ENCODE data around the gene PRICKLE4. TPM values are rescaled to one million over a fixed set of nuclear protein-coding genes. Genes with fewer than 3 reads are reported as not detected.

Gene PRICKLE4
- total RNA-seq, 2 experiments from 2014 or later: 1.8 to 2.6 TPM

DNA sequence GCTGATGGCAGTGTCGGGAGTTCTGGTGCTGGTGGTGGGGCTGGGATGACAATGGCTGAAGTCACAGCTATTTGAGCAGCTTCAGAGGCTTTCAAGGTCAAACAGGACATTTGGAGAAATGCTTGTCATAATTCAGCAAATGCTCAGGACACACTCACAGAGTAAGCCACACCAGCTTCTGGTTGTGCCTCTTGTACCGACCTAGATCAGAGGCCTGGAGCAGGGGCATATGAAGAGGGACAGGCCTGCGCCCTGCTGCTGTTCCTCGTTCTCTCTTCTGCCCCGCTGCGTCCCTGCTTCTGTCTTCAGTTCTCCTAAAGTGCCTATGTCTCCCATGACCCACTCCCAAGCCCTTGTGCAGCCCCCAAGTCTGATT is 32.5 kb upstream of the PRICKLE4 start:
- CTCF ChIA-PET (ENCODE audit: unreplicated experiment): no interaction called here
- intact Hi-C loops (cut with micrococcal nuclease; ENCODE audit: unreplicated experiment): no loop called here
- H3K4me2 ChIP-seq (ENCODE audit: low read length): no peak overlapping the region

DNA sequence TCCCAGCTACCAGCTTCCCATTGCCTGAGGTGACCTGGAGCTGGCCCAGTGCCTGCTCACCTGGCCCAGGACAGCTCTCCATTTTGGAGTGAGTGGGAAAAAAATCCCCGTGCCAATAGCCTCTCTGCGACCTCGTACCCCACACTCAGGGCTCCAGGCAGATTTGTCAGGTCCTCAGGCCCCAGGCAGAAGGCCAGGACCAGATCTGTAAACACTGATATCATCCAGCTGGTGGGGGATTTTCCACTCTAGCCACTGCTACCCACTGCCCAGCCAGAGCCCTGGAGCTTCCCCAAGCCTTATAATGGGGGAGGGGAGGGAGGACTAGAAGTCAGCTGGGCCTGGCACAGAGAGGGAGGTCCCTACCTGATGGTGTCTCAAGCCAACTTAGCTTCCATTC is 32.0 kb upstream of the PRICKLE4 start:
- no peaks in the 10 kb centered on the region for H3K9me3 ChIP-seq (ENCODE audit: low read length)
- TF ChIP-seq, protein P1, sequence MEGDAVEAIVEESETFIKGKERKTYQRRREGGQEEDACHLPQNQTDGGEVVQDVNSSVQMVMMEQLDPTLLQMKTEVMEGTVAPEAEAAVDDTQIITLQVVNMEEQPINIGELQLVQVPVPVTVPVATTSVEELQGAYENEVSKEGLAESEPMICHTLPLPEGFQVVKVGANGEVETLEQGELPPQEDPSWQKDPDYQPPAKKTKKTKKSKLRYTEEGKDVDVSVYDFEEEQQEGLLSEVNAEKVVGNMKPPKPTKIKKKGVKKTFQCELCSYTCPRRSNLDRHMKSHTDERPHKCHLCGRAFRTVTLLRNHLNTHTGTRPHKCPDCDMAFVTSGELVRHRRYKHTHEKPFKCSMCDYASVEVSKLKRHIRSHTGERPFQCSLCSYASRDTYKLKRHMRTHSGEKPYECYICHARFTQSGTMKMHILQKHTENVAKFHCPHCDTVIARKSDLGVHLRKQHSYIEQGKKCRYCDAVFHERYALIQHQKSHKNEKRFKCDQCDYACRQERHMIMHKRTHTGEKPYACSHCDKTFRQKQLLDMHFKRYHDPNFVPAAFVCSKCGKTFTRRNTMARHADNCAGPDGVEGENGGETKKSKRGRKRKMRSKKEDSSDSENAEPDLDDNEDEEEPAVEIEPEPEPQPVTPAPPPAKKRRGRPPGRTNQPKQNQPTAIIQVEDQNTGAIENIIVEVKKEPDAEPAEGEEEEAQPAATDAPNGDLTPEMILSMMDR (conservative IDR thresholded peaks at IDR 0.05; ENCODE audit: low read length): no peak
- TF ChIP-seq EZH2phosphoT487 (IDR thresholded peaks at IDR 0.05; ENCODE audit: borderline replicate concordance, low read depth, low read length): no peak
- no peaks in the 10 kb centered on the region for H3K4me1 ChIP-seq (ENCODE audit: insufficient read depth, low read length, poor library complexity, severe bottlenecking)
- H3K4me2 ChIP-seq (ENCODE audit: low read length): no peak overlapping the region
- no peaks in the 10 kb centered on the region for H4K20me1 ChIP-seq (ENCODE audit: insufficient read depth, low read length)
- H3K27ac ChIP-seq (ENCODE audit: low read depth, low read length, poor library complexity, severe bottlenecking): no peak overlapping the region
- H3K9me2 ChIP-seq (ENCODE audit: insufficient read depth, low read length): no peaks in the 10 kb centered on the region
- CTCF ChIA-PET (ENCODE audit: unreplicated experiment): no interaction called here
- intact Hi-C loops (cut with micrococcal nuclease; ENCODE audit: unreplicated experiment): no loop called here
- no TSS peak for BruUV-seq (replicated peaks)
- H3K79me2 ChIP-seq (ENCODE audit: insufficient read depth, low read depth, low read length): no peaks in the 10 kb centered on the region
- H3K4me3 ChIP-seq (ENCODE audit: low read depth, low read length, poor library complexity, severe bottlenecking): no peak overlapping the region
- no peak for DNase-seq (ENCODE audit: low spot score)
- H2AFZ ChIP-seq (ENCODE audit: low read length): no peak overlapping the region
- no peaks in the 10 kb centered on the region for H3K36me3 ChIP-seq (ENCODE audit: insufficient read depth, low read length)
- POLR2A ChIA-PET: interaction anchor here (1.2 kb wide), 1 partner anchor 20 kb away, joined by 3 read pairs; no protein-coding TSS in a partner anchor

More for the DNA sequence above, 32.5 kb upstream of the PRICKLE4 start:
- no peaks in the 10 kb centered on the region for H3K9me2 ChIP-seq (ENCODE audit: insufficient read depth, low read length)
- no peak overlapping the region for H3K4me3 ChIP-seq (ENCODE audit: low read depth, low read length, poor library complexity, severe bottlenecking)
- no peaks in the 10 kb centered on the region for H4K20me1 ChIP-seq (ENCODE audit: insufficient read depth, low read length)
- no peak for DNase-seq (ENCODE audit: low spot score)
- BruUV-seq (replicated peaks): no TSS peak
- no peaks in the 10 kb centered on the region for H3K4me1 ChIP-seq (ENCODE audit: insufficient read depth, low read length, poor library complexity, severe bottlenecking)
- H3K36me3 ChIP-seq (ENCODE audit: insufficient read depth, low read length): no peaks in the 10 kb centered on the region
- no peaks in the 10 kb centered on the region for H3K9me3 ChIP-seq (ENCODE audit: low read length)
- no peaks in the 10 kb centered on the region for H3K79me2 ChIP-seq (ENCODE audit: insufficient read depth, low read depth, low read length)
- POLR2A ChIA-PET: interaction anchor here (1.2 kb wide), 1 partner anchor 21 kb away, joined by 3 read pairs; no protein-coding TSS in a partner anchor
- no peak for TF ChIP-seq EZH2phosphoT487 (IDR thresholded peaks at IDR 0.05; ENCODE audit: borderline replicate concordance, low read depth, low read length)
- no peak overlapping the region for H2AFZ ChIP-seq (ENCODE audit: low read length)
- no peak overlapping the region for H3K27ac ChIP-seq (ENCODE audit: low read depth, low read length, poor library complexity, severe bottlenecking)

GRCh38 chr6:41750374-41750773 is 30.2 kb upstream of the PRICKLE4 start:
- no peak for DNase-seq (ENCODE audit: low spot score)
- intact Hi-C loops (cut with micrococcal nuclease; ENCODE audit: unreplicated experiment): no loop called here
- no peaks in the 10 kb centered on the region for H4K20me1 ChIP-seq (ENCODE audit: insufficient read depth, low read length)
- no peak overlapping the region for H3K4me3 ChIP-seq (ENCODE audit: low read depth, low read length, poor library complexity, severe bottlenecking)
- no peaks in the 10 kb centered on the region for H3K9me2 ChIP-seq (ENCODE audit: insufficient read depth, low read length)
- no peaks in the 10 kb centered on the region for H3K36me3 ChIP-seq (ENCODE audit: insufficient read depth, low read length)
- TF ChIP-seq, protein P1 (conservative IDR thresholded peaks at IDR 0.05; ENCODE audit: low read length): no peak
- no peak for TF ChIP-seq EZH2phosphoT487 (IDR thresholded peaks at IDR 0.05; ENCODE audit: borderline replicate concordance, low read depth, low read length)
- no peak overlapping the region for H2AFZ ChIP-seq (ENCODE audit: low read length)
- POLR2A ChIA-PET: no interaction called here
- H3K9me3 ChIP-seq (ENCODE audit: low read length): no peaks in the 10 kb centered on the region
- H3K27ac ChIP-seq (ENCODE audit: low read depth, low read length, poor library complexity, severe bottlenecking): no peak overlapping the region
- H3K4me1 ChIP-seq (ENCODE audit: insufficient read depth, low read length, poor library complexity, severe bottlenecking): no peaks in the 10 kb centered on the region
- no peaks in the 10 kb centered on the region for H3K79me2 ChIP-seq (ENCODE audit: insufficient read depth, low read depth, low read length)
- BruUV-seq (replicated peaks): no TSS peak
- no peak overlapping the region for H3K4me2 ChIP-seq (ENCODE audit: low read length)
- CTCF ChIA-PET (ENCODE audit: unreplicated experiment): interaction anchor here (0.8 kb wide), 1 partner anchor 10 kb away, joined by 3 read pairs; no protein-coding TSS in a partner anchor

Measured in OCI-LY7 (cell line).